Activated CD4-positive, alpha-beta T cell treated with anti-CD3 and anti-CD28 coated beads for 36 hours (primary cell): ENCODE data around the gene UFD1. TPM values are rescaled to one million over a fixed set of nuclear protein-coding genes. Genes with fewer than 3 reads are reported as not detected.

ENCODE experiments used
- ATAC-seq: fragments of 200-7000 bp; cut with Tn5 transposase; one replicate; pipeline ENCODE4 v1.10.0; 2021; ENCODE audit warnings: mild to moderate bottlenecking, moderate library complexity
- CTCF ChIA-PET: fragments of 350-600 bp; sonication (Branson Sonifier 250); formaldehyde crosslinking; loops from one replicate; lab custom pipeline; 2021; ENCODE audit warnings: antibody characterized with exemption; lab: Charles Lee
- POLR2A ChIA-PET: fragments of 350-600 bp; sonication (Branson Sonifier 250); formaldehyde crosslinking; loops from one replicate; lab custom pipeline; 2021; ENCODE audit warnings: antibody characterized with exemption, inconsistent platforms; lab: Charles Lee
- DNase-seq: peaks from one replicate; pipeline ENCODE4 v3.0.0-alpha.2; 2020
- H3K27ac Mint-ChIP-seq: one replicate; pipeline ENCODE4 v1.8.0; 2021; ENCODE audit warnings: mixed read lengths
- H3K27me3 Mint-ChIP-seq: one replicate; pipeline ENCODE4 v1.8.0; 2021; ENCODE audit warnings: mixed read lengths
- H3K36me3 Mint-ChIP-seq: one replicate; pipeline ENCODE4 v1.8.0; 2021; ENCODE audit warnings: low read depth, mixed read lengths
- H3K4me1 Mint-ChIP-seq: one replicate; pipeline ENCODE4 v1.8.0; 2021; ENCODE audit warnings: mixed read lengths
- H3K4me3 Mint-ChIP-seq: one replicate; pipeline ENCODE4 v1.8.0; 2021; ENCODE audit warnings: mild to moderate bottlenecking, moderate library complexity, mixed read lengths
- H3K9me3 Mint-ChIP-seq: one replicate; pipeline ENCODE4 v1.8.0; 2021; ENCODE audit warnings: low read depth, mixed read lengths
- intact Hi-C, 2 experiments: fragments of 100-400 bp; cut with DNase I in 1 of 2; cut with micrococcal nuclease in 1 of 2; formaldehyde crosslinking; loops; one replicate each; pipeline versions ENCODE4 v1.14.2 to v1.15.1; 2022 to 2024; cut with DNase I, micrococcal nuclease
- total RNA-seq, 2 experiments: library from RNA; stranded (reverse); gene quantifications; one replicate each; pipeline ENCODE4 v1.2.3, GENCODE V29; 2021

UFD1 gene
- total RNA-seq, 2 experiments from 2014 or later: 78.4 to 109 TPM

- no peaks in the 10 kb centered on the region for H3K9me3 Mint-ChIP-seq
- peaks cover 42% of the 10 kb centered on the region for H3K4me1 Mint-ChIP-seq
- peaks cover 51% of the 10 kb centered on the region for H3K36me3 Mint-ChIP-seq
- ChIA-PET CTCF (interaction anchor here (1.3 kb wide), 1 partner anchor 149 kb away, joined by 3 read pairs; no protein-coding TSS in a partner anchor), POLR2A (interaction anchor here (0.6 to 1.6 kb wide), 4 partner anchors 8 to 337 kb away, joined by 3 to 6 read pairs (median 4); no protein-coding TSS in a partner anchor)
- intact Hi-C loops: no loop called here
- no peak for ATAC-seq
- H3K4me3 Mint-ChIP-seq: peak overlapping the region; percentile 99
- H3K27ac Mint-ChIP-seq: peak overlapping the region; percentile 99
- no peak for DNase-seq
- H3K27me3 Mint-ChIP-seq: no peaks in the 10 kb centered on the region
Measured at GRCh38 chr22:19480789-19481188, 1.8 kb upstream of the UFD1 start.

DNA sequence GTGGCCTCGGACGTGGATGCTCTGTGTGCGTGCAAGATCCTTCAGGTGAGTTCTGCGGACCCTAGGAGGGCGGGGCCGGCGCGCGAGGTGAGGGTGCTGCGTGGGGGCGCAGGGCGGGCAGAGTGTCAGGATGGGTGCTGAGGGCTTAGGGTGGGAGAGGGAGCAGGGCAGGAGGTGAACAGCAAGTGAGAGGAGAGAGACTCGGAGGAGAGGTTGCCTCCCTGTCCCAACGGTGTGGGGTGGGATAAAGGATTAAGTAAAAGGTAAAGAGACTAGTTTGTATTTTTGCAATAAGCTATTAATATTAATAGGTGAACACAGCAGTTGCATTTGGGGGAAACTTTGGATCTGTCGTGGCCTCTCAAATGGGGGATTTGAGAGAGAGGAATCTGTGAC, 1.2 kb upstream of the UFD1 start:
- POLR2A ChIA-PET: interaction anchor here (0.6 to 1.6 kb wide), 13 partner anchors 9 to 362 kb away, joined by 3 to 8 read pairs (median 4); partner anchors contain the start of genes ESS2, HIRA, MRPL40 and SLC25A1
- no peaks in the 10 kb centered on the region for H3K27me3 Mint-ChIP-seq
- ATAC-seq (no peak), DNase-seq (peak; percentile 38)
- intact Hi-C loops: no loop called here
- peaks cover 51% of the 10 kb centered on the region for H3K36me3 Mint-ChIP-seq
- H3K4me3 Mint-ChIP-seq: peak overlapping the region; percentile 99
- CTCF ChIA-PET: interaction anchor here (1.0 to 1.3 kb wide), 3 partner anchors 8 to 149 kb away, joined by 3 read pairs; no protein-coding TSS in a partner anchor
- H3K27ac Mint-ChIP-seq: peak overlapping the region; percentile 99
- peaks cover 45% of the 10 kb centered on the region for H3K4me1 Mint-ChIP-seq
- H3K9me3 Mint-ChIP-seq: no peaks in the 10 kb centered on the region

- peak within 1 kb of the TSS; percentile 99 for H3K4me3 Mint-ChIP-seq
- peaks cover 46% of the 10 kb centered on the region for H3K36me3 Mint-ChIP-seq
- intact Hi-C loops: loop anchor here (1.0 to 5.0 kb wide), 15 partner anchors 32 to 638 kb away; partner anchors contain the start of genes C22orf39 (in 2 of the 2), CLTCL1 (in 2 of the 2), DGCR2 (in 2 of the 2) and ESS2 (in 2 of the 2)
- ATAC-seq: peak; percentile 91
- H3K4me1 Mint-ChIP-seq: peaks cover 45% of the 10 kb centered on the region
- peak; percentile 97 for DNase-seq
- CTCF ChIA-PET: interaction anchor here (0.7 to 1.6 kb wide), 4 partner anchors 8 to 373 kb away, joined by 3 to 4 read pairs (median 4); partner anchors contain the start of gene ESS2
- H3K9me3 Mint-ChIP-seq: no peaks in the 10 kb centered on the region
- H3K27ac Mint-ChIP-seq: peak within 1 kb of the TSS; percentile 99
- POLR2A ChIA-PET: interaction anchor here (0.5 to 1.6 kb wide), 14 partner anchors 10 to 361 kb away, joined by 3 to 8 read pairs (median 4); partner anchors contain the start of genes ESS2, HIRA, MRPL40 and SLC25A1
- no peaks in the 10 kb centered on the region for H3K27me3 Mint-ChIP-seq
Measured at GRCh38 chr22:19479355-19480172, 571 bp upstream of the UFD1 start, which contains the start of gene CDC45. CDC45 (plus strand) TSS chr22:19479920; CDS start chr22:19479969, 49 bp downstream.

GRCh38 chr22:19478045-19478900, 720 bp downstream of the UFD1 start:
- Mint-ChIP-seq H3K4me1 (peaks cover 37% of the 10 kb centered on the region), H3K36me3 (peaks cover 42% of the 10 kb centered on the region), H3K9me3 (no peaks in the 10 kb centered on the region), H3K27me3 (no peaks in the 10 kb centered on the region), H3K4me3 (peak overlapping the region; percentile 99), H3K27ac (peak overlapping the region; percentile 90)
- CTCF ChIA-PET: interaction anchor here (0.7 to 1.7 kb wide), 9 partner anchors 24 to 610 kb away, joined by 3 to 18 read pairs (median 3); partner anchors contain the start of genes ESS2 and HIRA
- POLR2A ChIA-PET: interaction anchor here (0.7 to 1.6 kb wide), 5 partner anchors 9 to 568 kb away, joined by 3 to 4 read pairs (median 4); no protein-coding TSS in a partner anchor
- intact Hi-C loops: loop anchor here (2.0 to 5.0 kb wide), 4 partner anchors 186 to 356 kb away; partner anchors contain the start of genes CLTCL1 (in 1 of the 2), DGCR2 (in 1 of the 2) and SLC25A1 (in 1 of the 2)
- DNase-seq: peak; percentile 46
- no peak for ATAC-seq

GRCh38 chr22:19477321-19478044, 1.5 kb downstream of the UFD1 start:
- POLR2A ChIA-PET: interaction anchor here (0.7 to 1.6 kb wide), 4 partner anchors 10 to 569 kb away, joined by 3 to 4 read pairs (median 4); no protein-coding TSS in a partner anchor
- DNase-seq (no peak), ATAC-seq (no peak)
- peaks cover 33% of the 10 kb centered on the region for H3K4me1 Mint-ChIP-seq
- H3K27me3 Mint-ChIP-seq: no peaks in the 10 kb centered on the region
- intact Hi-C loops: loop anchor here (2.0 to 5.0 kb wide), 4 partner anchors 185 to 355 kb away; partner anchors contain the start of genes CLTCL1 (in 1 of the 2), DGCR2 (in 1 of the 2) and SLC25A1 (in 1 of the 2)
- peak overlapping the region; percentile 90 for H3K27ac Mint-ChIP-seq
- no peaks in the 10 kb centered on the region for H3K9me3 Mint-ChIP-seq
- H3K36me3 Mint-ChIP-seq: peaks cover 37% of the 10 kb centered on the region
- CTCF ChIA-PET: interaction anchor here (0.6 to 1.7 kb wide), 9 partner anchors 10 to 610 kb away, joined by 3 to 18 read pairs (median 3); partner anchors contain the start of gene ESS2
- H3K4me3 Mint-ChIP-seq: peak overlapping the region; percentile 99

GRCh38 chr22:19476023-19476422, 3.0 kb downstream of the UFD1 start:
- Mint-ChIP-seq H3K9me3 (no peaks in the 10 kb centered on the region), H3K4me3 (no peak overlapping the region), H3K36me3 (peaks cover 39% of the 10 kb centered on the region), H3K27ac (peak overlapping the region; percentile 2), H3K27me3 (no peaks in the 10 kb centered on the region), H3K4me1 (peaks cover 32% of the 10 kb centered on the region)
- no peak for DNase-seq
- ChIA-PET CTCF (interaction anchor here (1.6 kb wide), 1 partner anchor 9 kb away, joined by 4 read pairs; no protein-coding TSS in a partner anchor), POLR2A (no interaction called here)
- no peak for ATAC-seq
- intact Hi-C loops: loop anchor here in 1 of 2 experiments (5.0 kb wide), 2 partner anchors 184 to 354 kb away; partner anchors contain the start of genes CLTCL1 and DGCR2

GRCh38 chr22:19473578-19473977, 5.4 kb downstream of the UFD1 start:
- H3K27me3 Mint-ChIP-seq: no peaks in the 10 kb centered on the region
- CTCF ChIA-PET: interaction anchor here (1.1 to 1.6 kb wide), 3 partner anchors 11 to 329 kb away, joined by 4 to 7 read pairs (median 4); partner anchors contain the start of gene ESS2
- H3K4me1 Mint-ChIP-seq: peaks cover 21% of the 10 kb centered on the region
- POLR2A ChIA-PET: no interaction called here
- no peaks in the 10 kb centered on the region for H3K9me3 Mint-ChIP-seq
- ATAC-seq: no peak
- peak; percentile 14 for DNase-seq
- H3K27ac Mint-ChIP-seq: no peak overlapping the region
- H3K4me3 Mint-ChIP-seq: no peak overlapping the region
- H3K36me3 Mint-ChIP-seq: peaks cover 42% of the 10 kb centered on the region
- intact Hi-C loops: no loop called here

DNA sequence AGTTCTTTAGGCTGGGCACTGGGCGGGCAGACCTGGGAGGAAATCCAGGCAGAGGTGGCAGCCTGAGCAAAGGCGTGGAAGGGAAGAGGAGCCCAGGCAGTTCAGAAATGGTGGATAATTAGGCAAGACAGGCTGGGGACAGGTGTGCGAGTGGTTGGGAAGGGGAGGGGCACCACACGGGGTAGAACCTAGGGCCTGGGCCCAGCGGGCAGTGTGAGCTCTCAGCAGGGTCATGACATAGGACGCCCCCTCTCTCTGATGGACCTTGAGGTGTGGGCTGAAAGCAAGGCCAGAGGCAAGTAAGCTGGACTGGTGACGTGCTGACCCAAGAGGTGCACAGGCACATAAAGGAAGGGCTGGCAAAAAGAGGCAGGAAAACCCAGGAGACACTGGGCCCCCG, 6.8 kb downstream of the UFD1 start:
- Mint-ChIP-seq H3K27me3 (no peaks in the 10 kb centered on the region), H3K27ac (no peak overlapping the region), H3K4me1 (peaks cover 13% of the 10 kb centered on the region), H3K36me3 (peaks cover 53% of the 10 kb centered on the region), H3K4me3 (no peak overlapping the region), H3K9me3 (no peaks in the 10 kb centered on the region)
- ChIA-PET POLR2A (no interaction called here), CTCF (no interaction called here)
- DNase-seq (no peak), ATAC-seq (no peak)
- intact Hi-C loops: no loop called here

DNA sequence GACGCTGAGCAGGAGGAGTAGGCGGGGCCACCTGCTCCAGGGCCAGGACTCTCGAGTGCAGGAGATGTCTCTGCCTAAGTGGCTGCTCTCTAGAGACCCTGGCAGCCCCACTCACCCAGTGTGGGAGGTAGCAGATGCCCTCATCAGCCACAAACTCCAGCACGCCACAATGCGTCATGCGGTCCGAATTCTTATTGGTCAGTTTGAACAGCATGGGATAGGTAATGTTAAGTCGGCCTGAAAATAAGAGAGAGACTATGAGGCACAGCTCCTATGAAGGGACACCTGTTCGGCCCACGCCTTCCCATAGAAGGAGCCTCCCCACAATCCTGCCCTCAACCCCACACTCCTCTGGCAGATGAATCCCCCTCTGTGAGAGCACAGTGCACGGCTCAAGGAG, 7.4 kb downstream of the UFD1 start:
- H3K27me3 Mint-ChIP-seq: no peaks in the 10 kb centered on the region

GRCh38 chr22:19470010-19470409, 9.0 kb downstream of the UFD1 start:
- no peaks in the 10 kb centered on the region for H3K9me3 Mint-ChIP-seq
- H3K36me3 Mint-ChIP-seq: peaks cover 58% of the 10 kb centered on the region
- no peak for ATAC-seq
- POLR2A ChIA-PET: no interaction called here
- H3K4me1 Mint-ChIP-seq: no peaks in the 10 kb centered on the region
- CTCF ChIA-PET: no interaction called here
- H3K27ac Mint-ChIP-seq: no peak overlapping the region
- intact Hi-C loops: no loop called here
- DNase-seq: no peak
- H3K4me3 Mint-ChIP-seq: no peak overlapping the region
- H3K27me3 Mint-ChIP-seq: no peaks in the 10 kb centered on the region

More for the DNA sequence above, 7.4 kb downstream of the UFD1 start:
- DNase-seq (no peak), ATAC-seq (no peak)
- Mint-ChIP-seq H3K27ac (no peak overlapping the region), H3K4me1 (peaks cover 10% of the 10 kb centered on the region), H3K36me3 (peaks cover 57% of the 10 kb centered on the region), H3K4me3 (no peak overlapping the region), H3K9me3 (no peaks in the 10 kb centered on the region)
- ChIA-PET POLR2A (no interaction called here), CTCF (no interaction called here)
- intact Hi-C loops: no loop called here
